NOMO-1 treated with dmso at 0.1 percent for 144 hours (cell line): ENCODE measurements around the gene PKP3.
"Not testable (repeated sequence)": the region's sequence is repeated elsewhere in the genome, so short reads cannot be mapped to it uniquely, and the experiment has no call there.

Experiments used
- DNase-seq: peaks from one replicate; lab custom pipeline; 2025; ENCODE audit not compliant: unreplicated experiment; lab: John Stamatoyannopoulos, UW

The PKP3 gene

GRCh38 chr11:376531-377173 lies 17.4 kb upstream of the PKP3 start:
- no peak for DNase-seq

- no peak for DNase-seq
These were observed 16.7 kb upstream of the PKP3 start for GRCh38 chr11:377174-377865.

GRCh38 chr11:377883-378500 lies 16.0 kb upstream of the PKP3 start:
- no peak for DNase-seq

- no peak for DNase-seq
These were observed 14.6 kb upstream of the PKP3 start for GRCh38 chr11:379205-380094.

GRCh38 chr11:380095-380480 lies 13.9 kb upstream of the PKP3 start:
- no peak for DNase-seq

GRCh38 chr11:380491-380890 lies 13.5 kb upstream of the PKP3 start:
- no peak for DNase-seq

GRCh38 chr11:380996-381395 lies 13.0 kb upstream of the PKP3 start:
- no peak for DNase-seq

- DNase-seq: no peak
These were observed 12.4 kb upstream of the PKP3 start for GRCh38 chr11:381501-382072.

- DNase-seq: no peak
These were observed 11.9 kb upstream of the PKP3 start for GRCh38 chr11:382081-382629.

GRCh38 chr11:383431-383830 lies 10.6 kb upstream of the PKP3 start:
- DNase-seq: no peak

GRCh38 chr11:384511-384910 lies 9.5 kb upstream of the PKP3 start:
- DNase-seq: no peak

- DNase-seq: no peak
These were observed 8.2 kb upstream of the PKP3 start for GRCh38 chr11:385594-386351.

GRCh38 chr11:386483-386882 lies 7.5 kb upstream of the PKP3 start:
- DNase-seq: no peak

GRCh38 chr11:387193-387793 lies 6.7 kb upstream of the PKP3 start:
- no peak for DNase-seq

- DNase-seq: not testable (repeated sequence)
These were observed 4.6 kb upstream of the PKP3 start for GRCh38 chr11:389369-389768.

GRCh38 chr11:390175-390574 lies 3.8 kb upstream of the PKP3 start:
- DNase-seq: no peak

- no peak for DNase-seq
These were observed 2.6 kb upstream of the PKP3 start for GRCh38 chr11:391117-392017.

- no peak for DNase-seq
These were observed 1.8 kb upstream of the PKP3 start for GRCh38 chr11:392102-392777.
